Activated naive CD4-positive, alpha-beta T cell (primary cell): ENCODE results near the gene NFATC2.
"Not testable (repeated sequence)": the region's sequence is repeated elsewhere in the genome, so short reads cannot be mapped to it uniquely, and the experiment has no call there.

Experiments
- DNase-seq, 4 experiments: peaks; one replicate each; lab custom pipeline; 2025; lab: John Stamatoyannopoulos, UW

The NFATC2 gene

GRCh38 chr20:51354191-51354768 is 188.2 kb downstream of the NFATC2 start:
- DNase-seq: no peak

GRCh38 chr20:51353491-51353890 is 189.0 kb downstream of the NFATC2 start:
- DNase-seq: no peak

DNA sequence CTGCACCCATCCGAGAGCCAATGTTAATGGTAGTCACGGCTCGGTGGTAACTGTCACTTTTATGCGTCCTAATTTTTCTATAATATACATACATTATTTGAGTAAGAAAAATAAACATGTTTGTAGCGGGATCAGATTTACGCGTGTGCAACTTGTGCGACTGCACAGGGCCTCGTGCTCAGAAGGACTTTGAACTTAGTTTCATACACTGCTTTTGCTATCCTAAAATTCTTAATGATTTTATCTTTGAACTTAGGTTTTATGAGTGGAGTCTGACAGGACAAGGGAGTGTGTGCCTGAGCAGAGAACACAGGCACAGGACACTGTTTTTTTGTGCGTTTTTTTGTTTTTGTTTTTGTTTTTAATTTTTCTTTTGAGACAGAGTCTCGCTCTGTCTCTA is 189.7 kb downstream of the NFATC2 start:
- DNase-seq: no peak

- DNase-seq: no peak
Observed at GRCh38 chr20:51350941-51351631, 191.4 kb downstream of the NFATC2 start.

GRCh38 chr20:51348876-51349275 is 193.6 kb downstream of the NFATC2 start:
- DNase-seq: no peak

DNA sequence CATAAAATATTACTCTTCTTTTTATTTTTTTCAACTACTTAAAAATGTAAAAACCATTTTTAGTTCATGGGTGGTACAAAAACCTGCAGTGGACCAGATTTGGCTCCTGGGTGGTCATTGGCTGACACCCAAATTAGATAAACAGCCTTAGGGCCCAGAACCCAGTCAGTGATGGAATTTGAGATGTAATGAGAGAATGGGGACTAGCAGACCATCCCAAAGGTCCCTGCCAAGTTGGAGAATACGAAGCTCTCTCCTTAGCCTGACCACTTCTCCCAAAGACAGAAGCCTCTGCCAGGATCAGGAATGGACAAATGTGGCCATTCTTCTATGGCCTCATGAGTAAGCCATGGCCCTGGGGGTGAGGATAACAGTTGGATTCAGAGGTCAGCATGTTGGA is 194.7 kb downstream of the NFATC2 start:
- DNase-seq: no peak

DNA sequence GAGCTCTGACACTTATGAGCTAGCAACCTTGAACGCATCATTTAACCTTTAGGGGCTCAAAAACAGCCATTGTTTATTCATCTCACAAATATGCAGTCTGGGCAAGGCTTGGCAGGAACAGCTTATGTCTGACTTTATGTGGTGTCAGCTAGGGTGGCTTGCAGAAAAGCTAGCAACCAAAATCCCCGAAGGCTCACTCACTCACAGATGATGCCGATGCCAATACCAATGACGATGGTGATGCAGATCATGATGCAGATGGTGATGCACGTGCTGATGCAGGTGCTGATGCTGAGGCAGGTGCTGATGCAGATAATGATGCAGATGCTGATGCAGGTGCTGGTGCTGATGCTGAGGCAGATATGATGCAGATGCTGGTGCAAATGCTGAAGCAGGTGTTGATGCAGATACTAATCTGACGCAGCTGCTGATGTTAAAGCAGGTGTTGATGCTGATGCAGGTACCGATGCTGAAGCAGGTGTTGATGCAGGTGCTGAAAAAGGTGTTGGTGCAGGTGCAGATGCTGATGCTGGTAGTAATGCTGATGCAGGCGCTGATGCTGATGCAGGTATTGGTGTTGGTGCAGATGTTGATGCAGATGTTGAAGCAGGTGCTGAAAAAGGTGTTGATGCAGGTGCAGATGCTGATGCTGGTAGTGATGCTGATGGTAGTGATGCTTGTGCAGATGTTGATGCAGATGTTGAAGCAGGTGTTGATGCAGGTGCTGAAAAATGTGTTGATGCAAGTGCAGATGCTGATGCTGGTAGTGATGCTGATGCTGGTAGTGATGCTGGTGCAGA is 195.6 kb downstream of the NFATC2 start:
- DNase-seq: no peak

DNA sequence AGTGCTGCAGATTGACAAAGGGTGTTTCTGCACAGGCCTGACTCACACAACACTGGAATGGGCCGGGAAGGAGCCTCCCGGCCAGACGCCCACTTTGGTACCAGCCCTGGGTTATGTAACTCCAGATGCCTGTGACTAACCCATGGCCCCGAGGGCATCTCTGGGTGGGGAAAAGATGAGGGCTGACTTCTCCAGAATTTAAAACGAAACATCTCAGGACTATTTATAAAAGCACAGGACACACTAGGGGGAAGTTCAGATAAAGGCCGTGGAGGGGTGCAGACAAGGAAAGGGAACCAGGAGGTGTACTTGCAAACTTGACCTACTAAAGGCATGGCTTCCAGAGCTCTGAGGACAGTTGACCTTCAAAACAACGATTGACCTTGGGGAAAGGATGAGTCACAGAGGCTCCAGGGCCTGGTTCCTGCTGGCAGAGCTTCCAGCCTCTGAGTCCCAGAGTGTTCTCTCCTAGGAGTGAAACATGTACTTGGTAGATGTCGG is 196.9 kb downstream of the NFATC2 start:
- DNase-seq: no peak

GRCh38 chr20:51343802-51344201 is 198.7 kb downstream of the NFATC2 start:
- not testable (repeated sequence) for DNase-seq

DNA sequence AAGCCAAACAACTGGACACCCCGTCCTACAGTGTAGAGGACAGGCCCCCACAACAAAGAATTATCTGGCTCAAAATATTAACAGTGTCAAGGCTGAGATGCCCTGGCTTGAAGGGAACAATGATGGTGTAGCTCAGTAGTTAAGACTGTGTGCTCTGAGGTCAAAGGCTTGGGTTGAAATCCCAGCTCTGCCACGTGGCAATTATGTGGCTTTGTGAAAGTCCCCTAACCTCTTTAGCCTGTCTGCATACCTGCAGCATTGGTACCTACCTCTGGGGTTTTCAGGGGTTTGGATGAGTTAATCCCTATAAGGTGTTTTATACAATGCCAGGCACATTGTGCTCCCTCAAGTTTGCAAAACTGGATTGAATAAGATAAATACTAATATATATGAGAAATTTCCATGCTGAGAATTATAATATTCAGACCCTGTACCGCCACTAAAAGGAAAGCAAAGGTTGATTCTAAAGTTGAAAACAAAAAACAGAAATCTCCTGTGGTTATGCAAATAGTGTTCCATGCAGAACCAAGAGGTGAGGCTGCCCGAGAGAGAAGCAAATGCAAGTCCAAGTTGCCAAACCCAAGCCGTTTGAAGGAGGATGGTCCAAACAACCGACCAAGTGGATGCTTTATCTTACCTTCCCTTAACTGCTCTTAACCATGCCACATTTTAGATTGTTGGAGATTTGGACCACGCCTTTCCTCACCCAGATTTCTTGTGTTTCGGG is 199.8 kb downstream of the NFATC2 start:
- DNase-seq: no peak

GRCh38 chr20:51341581-51341980 is 200.9 kb downstream of the NFATC2 start:
- DNase-seq: no peak

DNA sequence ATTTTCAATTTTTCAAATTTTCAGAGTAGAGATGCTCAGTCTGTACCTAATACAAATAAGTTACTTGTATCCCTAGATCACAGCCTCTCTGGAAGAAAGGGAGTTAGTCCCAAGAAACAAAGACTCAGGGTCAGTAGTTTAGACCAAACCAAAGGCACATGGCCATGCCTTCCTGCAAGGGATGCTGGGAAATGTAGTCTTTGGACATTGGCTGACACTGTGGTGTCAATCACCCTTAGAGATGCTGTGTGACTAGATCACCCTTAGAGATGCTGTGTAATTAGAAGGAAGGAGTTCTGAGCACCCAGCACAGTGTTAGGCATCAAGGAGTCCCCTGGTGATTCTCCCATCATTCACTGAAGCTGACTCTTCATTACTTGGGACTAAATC is 202.1 kb downstream of the NFATC2 start:
- DNase-seq: no peak

GRCh38 chr20:51339721-51340450 is 202.6 kb downstream of the NFATC2 start:
- DNase-seq: no peak

DNA sequence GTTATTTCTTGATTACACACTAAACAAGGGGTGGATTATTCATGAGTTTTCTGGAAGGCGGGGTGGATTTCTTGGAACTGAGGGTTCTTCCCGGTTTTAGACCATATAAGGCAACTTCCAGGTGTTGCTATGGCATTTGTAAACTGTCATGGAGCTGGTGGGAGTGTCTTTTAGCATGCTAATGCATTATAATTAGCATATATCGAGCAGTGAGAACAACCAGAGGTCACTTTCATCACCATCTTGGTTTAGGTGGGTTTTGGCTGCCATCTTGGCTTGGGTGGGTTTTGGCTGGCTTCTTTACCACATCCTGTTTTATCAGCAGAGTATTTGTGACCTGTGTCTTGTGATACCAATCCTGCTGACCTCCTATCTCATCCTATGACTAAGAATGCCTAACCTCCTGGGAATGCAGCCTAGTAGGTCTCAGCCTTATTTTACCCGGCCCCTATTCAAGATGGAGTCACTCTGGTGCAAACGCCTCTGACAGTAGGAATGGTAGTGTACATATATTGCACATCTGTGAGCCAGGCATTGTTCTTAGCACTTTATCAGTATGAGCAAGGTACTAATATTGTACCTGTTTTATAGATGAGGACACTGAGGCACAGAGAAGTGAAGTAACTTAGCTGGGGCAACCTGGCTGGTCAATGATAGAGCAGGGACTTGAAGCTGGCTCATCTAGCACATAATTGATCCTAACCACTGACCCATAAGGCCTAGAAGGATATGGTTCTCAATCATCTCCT is 203.7 kb downstream of the NFATC2 start:
- DNase-seq: no peak

DNA sequence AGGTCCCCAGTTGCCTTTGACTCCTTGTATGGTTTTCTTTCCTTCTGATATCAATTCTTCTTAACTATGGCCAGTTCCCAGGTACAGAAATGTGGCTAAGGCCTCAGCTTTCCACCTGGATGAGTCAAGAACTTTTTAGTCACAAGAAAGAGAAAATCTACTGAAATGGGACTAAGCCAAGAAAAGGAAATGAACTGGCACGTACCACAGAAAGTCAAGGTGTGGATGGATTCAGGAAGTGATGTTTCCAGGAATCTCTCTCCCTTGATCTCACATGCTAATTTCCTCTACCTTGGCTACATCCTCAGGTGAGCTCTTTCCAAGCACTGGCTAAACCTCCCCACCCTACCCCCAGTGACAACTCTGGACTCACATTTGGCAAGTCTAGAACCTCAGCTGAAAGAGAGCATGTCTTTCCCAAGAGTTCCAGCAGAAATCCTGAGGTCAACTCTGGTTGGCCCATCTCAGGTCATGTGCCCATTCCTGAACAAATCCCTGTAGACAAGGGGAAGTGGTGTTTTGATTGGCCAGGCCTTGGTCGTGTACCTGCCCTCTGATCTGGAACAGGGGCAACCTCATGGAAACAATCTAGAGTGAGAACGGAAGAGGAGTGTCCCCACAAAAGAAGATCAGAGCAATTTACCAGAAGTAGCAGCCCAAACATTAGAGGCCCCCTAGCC is 205.3 kb downstream of the NFATC2 start:
- no peak for DNase-seq
